GM19099 (cell line): Measurements from ENCODE around the gene EEIG2.

Source experiments
- POLR2A ChIP-seq: IDR thresholded peaks from 3 replicates; pipeline ENCODE4 v1.6.1; 2011; ENCODE audit warnings: low read depth; ENCODE audit not compliant: insufficient read length; ENCODE audit errors: extremely low read depth

The EEIG2 gene

DNA sequence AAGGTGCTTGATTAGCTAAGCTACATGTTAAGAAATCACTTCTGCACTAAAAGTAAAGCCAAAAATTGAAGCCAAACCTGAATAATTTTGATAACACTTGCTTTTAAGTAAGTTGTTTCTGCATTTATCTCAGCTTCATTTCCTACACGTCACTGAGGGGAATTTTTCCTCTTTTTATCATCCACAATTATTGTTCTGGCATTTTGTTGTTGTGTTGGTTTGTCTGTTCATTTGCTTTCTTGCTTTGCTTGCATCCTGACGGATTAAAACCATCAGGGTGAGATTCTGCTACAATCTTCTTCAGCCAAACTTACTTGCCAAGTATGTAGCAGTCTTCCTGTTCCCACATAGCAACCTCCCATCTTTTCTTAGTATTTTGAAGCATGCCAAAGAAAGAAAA lies 18.0 kb upstream of the EEIG2 start:
- no peak for TF ChIP-seq POLR2A

DNA sequence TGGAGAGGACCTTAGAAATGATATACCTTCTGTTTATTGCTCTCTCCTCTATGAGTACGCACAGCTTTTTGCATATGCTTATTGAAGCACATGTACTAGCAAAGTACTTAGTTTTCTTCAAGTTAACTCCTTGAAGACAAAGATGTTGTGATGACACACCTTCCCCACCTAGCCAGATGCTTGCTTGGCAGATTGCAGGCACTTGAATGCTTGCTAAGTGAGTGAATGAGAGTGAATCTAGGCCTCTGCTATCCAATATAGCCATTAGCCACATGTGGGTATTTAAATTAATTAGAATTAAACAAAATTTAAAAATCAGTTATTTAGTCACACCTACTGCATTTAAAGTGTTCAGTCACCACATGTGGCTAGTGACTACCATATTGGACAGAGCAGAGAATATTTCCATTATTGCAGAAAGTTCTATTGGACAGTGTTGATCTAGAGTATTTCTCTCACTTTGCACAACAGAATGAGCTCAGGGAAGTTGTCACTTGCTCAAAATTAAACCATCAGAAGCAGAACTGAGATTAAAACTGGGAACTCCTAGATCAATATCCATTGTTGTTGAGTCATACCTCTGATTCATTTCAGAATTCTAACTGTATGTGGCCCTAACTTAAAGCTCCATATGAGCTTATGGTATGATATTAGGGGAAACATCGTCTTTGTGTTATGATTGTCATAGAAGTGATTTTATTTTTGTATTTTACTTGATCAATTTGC lies 8.6 kb upstream of the EEIG2 start:
- no peak for TF ChIP-seq POLR2A

DNA sequence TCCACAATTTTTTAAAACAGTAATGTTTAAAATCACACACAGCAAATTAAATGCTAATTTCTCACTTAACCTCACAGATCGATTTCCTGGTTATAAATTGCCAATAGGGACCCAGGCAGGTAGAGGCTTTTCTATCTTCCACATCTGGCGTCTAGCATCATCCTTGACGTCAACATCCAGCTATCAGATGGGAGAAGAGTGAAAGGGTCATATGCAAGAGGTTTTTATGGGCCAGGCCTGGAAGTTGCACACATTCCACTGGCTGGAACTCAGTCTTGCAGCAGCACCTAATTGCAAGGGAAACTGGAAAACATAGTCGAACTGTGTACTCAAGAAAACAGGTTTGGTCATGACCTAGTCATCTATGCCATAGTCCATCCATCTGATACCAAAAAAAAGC lies 6.0 kb upstream of the EEIG2 start:
- no peak for TF ChIP-seq POLR2A

DNA sequence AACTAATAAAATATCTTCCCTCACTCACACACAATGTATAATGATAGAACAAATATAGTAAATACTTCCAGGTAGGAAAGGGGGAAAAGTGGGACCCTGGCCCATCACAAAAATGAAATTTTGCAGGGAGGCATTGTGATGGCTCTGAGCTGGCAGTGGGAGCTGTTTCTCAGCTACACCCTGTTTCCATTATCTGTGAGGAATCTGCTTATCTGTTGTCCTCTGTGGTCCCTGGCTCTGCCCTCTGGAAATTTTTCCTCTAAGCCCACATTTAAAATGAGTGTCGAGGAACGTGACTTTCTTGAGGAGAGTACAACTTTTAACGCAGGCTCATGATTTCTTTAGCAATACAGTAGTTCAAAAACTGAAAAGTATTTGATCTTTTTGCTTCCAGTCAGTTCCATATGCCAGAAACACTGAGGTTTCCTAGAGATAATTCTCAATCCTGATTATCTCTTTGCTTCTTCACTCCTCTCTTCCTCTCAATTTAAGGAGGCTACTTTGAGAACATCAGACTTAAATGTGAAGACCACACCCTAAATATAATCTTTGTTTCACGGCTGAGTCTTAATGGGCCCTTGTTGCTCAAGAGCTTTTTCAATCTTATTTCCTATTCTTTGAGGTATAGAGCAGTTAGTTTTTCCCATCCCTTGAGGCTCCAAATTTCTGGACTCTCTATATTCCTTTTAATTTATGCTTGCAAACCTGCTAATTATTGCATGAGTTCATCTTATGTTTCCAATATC lies 5.0 kb upstream of the EEIG2 start:
- no peak for TF ChIP-seq POLR2A

DNA sequence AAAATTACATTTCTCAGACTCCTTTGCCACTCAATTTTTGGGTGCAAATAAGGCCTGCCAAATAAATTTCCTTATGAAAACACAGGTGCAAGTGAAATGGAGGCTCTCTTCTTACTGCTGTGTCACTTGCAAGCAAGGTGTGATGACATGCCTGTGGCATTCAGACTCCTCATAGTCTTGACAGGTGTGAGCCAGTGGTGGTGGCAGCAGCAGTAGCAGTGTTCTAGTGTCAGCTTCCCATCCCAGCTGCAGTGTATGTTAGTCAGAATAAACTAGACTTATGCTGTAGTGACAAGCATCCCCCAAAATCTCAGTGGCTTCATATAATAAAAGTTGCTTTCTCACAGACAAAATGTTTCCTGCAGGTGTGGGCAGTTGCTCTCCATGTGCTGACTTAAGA lies 3.8 kb upstream of the EEIG2 start:
- TF ChIP-seq POLR2A, result no peak

DNA sequence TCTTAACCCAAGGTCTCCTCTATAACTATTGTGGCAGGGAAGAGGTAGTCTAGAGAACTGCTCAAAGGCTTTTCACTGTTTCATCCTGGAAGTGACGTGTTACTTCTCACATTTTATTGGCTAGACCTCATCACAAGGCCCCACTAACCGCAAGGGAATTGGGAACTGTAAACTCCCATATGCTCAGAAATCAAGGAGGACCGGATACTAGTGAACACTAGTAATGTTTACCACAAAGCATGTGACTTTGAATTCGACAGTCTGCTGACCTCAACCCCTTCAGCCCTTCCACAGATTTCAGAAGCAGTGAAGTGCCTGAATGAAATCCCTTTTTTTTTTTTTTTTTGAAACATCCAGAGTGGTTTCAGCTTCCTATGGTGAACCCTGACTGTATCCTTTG lies 3.4 kb upstream of the EEIG2 start:
- no peak for TF ChIP-seq POLR2A

DNA sequence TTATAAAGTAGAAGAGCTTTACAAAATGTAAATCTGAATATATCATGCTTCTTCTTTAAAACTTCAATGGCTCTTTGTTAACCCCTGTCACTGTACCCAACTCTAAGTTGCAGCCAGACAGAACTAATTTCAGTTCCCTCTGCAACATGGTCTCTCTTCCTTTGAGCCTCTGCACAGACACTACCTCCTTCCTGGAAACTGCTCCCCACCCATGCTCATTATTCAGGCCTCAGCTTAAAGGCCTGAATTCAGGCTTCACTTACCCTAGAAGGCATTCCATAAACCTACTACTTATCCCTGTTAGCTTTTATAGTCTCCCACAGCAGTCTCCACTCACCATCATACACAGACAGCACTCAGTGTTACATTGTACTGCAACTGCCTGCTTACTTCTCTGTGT lies 2.6 kb upstream of the EEIG2 start:
- peak; percentile 36 for TF ChIP-seq POLR2A

DNA sequence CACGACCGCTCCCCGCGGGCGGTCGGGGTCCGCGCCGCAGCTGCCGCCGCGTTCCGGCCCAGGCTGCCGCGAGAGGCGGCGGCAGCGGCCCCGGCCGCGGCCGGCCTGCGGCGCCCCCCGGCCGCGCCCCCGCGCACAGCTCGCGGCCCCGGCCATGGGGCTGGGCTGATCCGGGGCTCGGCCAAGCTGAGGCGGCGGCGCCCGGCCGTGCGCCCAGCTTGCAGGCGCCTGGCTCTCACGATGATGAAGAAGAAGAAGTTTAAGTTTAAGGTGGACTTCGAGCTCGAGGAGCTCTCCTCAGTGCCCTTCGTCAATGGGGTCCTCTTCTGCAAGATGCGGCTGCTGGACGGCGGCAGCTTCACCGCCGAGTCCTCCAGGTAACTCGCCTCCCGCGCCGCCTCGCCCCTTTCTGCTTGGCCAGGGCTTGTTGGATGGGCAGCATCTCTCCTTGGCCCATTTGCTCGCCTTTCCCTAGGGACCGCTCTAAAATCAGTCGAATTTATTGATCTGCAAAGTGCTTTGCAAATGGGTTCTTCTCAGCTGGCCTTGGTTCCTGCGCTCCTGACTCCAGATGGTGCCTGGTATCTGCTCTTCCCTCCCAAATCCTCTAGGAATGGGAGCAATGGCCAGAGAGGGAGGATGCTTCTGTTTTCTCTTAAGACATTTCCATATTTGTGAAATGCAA lies 431 bp downstream of the EEIG2 start:
- TF ChIP-seq POLR2A, result no peak

DNA sequence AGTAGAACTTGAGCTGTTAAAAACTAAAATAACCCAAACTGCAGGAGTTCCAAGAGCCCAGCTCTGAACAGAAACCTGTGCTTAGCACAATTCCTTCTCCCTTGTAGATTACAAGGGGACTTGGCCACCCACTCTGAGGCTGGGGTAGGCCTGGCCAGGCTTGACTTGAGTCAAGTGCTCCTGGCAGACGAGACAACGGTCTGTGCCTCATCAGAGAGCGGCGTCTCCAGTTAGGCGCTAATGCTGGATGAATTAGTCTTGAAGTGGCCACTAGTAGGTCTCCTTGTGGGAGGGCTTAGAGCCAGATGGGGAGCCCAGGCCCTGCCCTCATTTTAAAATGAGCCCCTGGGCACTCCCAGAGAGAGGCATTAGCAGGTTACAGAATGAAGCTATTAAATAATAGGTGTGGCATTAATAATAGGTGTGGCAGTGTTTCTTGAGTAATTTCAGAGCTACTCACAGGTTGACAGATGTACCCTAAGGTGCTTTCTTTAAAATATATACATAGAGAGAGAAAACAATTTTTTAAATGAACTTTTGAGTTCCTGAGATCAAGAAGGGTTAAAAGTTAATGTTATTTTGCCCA lies 1.1 kb downstream of the EEIG2 start:
- TF ChIP-seq POLR2A, result peak; percentile 63

DNA sequence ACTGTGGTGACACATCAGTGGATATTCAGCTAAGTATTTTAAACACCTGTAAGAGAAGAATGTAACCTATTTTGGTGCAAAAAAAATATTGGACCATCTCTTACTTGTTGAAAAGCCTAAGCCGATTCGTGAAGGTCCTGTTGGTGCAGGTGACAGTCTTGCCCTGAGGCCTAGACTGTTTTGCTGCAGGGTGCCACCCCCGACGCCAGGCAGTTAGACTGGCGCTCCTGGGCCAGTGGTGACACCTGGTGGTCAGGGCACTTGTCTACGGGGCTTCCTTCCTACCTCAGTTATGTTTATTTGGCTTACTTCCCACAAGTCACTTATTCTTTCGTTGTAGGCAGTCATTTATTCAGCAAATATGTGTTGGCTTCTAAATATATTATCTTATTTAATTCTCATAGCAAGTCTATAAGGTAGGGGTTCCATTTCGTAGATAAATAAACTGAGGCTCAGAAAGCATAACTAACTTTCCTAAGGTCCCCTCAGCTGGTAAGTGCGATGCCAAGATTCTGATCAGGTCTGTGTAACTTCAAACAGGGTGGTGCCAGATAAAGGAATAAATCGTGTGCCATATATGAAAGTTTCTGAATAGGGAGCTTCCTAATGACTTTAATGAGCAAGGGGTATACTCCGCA lies 1.9 kb downstream of the EEIG2 start:
- no peak for TF ChIP-seq POLR2A

DNA sequence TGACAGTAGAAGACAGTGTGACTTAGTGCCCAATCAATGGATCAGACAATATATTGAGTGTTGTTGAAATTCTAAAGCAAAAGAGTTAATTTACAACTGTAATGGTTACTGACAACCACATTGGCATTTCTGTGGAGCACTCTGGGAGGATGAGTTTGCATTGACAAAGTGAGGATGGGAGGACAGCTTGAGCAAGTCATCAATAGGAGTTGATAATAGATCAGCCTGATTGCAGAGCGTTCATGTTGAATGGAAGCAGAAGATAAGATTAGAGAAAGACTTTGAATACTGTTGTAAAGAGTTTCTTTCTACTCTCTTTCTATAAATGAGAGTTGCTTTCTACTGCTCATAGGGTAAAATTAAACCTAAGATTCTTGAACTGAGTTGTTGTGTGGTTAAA lies 3.9 kb downstream of the EEIG2 start:
- TF ChIP-seq POLR2A, result no peak

DNA sequence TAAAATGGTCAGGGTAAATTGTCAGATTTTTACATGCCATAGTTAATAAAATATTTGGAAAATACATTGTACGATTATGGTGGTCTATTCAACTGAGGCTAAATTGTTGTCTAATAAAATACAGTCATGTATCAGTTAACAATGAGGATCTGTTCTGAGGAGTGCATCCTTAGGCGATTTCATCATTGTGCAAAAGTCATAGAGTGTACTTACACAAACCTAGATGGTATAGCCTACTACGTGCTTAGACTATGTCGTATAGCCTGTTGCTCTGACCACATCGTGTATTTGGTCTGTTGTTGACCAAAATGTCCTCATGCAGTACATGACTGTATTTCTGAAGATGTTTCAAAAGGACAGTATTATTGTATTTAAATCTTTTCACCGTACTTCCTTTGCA lies 5.2 kb downstream of the EEIG2 start:
- TF ChIP-seq POLR2A, result no peak

DNA sequence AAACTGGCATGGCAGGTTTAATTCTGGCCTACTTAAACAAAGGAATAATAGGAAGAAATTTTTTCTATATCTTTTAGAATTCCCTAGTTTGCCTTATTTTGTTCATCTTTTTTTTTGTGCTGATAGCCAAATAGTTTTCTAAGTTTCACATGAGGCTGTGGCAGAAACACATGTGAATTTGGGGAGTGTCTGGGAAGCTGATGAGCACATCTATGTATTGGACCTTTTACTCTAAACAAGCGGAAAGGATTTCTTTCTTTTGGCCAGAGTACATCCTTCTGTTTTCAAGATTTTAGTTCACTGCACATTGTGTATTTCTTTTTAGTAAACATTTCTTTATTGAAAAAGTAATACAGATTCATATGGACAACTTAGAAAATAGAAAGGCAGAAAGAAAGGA lies 5.6 kb downstream of the EEIG2 start:
- TF ChIP-seq POLR2A, result no peak

DNA sequence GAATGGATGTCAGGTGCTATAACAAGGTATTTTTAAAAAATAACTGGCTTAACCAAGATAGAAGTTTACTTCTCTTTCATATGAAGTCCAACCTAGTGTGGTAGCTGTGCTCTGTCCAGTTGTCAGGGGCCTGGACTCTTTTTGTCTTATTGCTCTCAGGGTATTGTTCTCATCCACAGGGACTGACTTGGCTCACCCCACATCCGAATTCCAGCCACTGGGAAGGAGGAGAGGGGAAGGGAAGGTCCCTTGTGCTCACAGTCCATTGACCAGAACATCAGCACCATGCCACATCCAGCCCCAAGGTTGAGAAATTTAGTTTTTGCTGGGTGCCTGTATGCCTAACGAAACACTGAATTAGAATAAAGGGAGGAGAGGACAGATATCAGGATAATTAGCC lies 8.7 kb downstream of the EEIG2 start:
- TF ChIP-seq POLR2A, result no peak

DNA sequence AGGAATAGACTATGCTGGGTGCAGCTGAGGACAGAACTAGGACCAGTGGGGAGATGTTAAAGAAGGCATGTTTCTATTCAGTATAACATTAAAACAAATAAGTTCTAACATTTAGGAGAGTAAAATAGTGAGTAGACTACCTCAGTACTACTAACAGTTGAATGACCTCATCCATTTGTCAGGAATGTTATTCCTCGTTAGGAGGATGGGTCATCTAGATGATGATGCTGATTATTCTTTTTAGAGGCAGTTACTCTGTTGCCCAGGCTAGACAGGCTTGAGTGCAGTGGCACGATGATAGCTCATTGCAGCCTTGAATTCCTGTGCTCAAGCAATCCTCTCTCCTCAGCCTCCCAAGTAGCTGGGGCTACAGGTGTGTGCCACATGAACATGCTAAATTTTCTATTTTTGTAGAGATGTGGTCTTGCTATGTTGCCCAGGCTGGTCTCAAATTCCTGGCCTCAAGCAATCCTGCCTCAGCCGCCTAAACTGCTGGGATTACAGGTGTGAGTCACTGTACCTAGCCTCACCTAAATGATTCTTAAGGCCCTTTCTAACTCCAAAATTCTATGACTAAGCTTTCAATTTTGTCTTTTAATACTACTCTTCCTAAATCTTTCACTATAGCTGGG lies 9.3 kb downstream of the EEIG2 start:
- no peak for TF ChIP-seq POLR2A
